ENCODE measurements around the gene IFITM5. TPM values are rescaled to one million over a fixed set of nuclear protein-coding genes. Genes with fewer than 3 reads are reported as not detected.
A peak's percentile ranks its signal among the peaks of the same experiment; 100 is the strongest.

IFITM5 gene
- total and polyA plus RNA-seq, 2 of the 8 experiments (the other 6 are each of a cell fraction or from before 2014, with no cell fraction given): not detected

DNA sequence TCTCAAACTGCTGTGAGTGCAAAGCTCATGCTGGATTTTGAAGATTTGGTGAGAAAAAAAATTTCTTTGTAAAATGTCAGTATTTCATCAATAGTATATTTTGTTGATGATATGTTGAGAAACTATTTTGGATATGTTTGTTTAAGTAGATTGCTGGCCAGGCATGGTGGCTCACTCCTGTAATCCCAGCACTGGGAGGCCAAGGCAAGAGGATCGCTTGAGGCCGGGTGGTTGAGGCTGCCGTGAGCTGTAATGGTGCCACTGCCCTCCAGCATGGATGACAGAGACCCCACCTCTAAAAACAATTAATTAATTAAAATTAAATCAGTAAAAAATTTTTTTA lies 28.2 kb upstream of the IFITM5 start:
- Histone ChIP-seq H3K23ac (ENCODE audit: insufficient read length) (no peak overlapping the region), H3K79me2 (ENCODE audit: control insufficient read depth in 1 of 2, insufficient read depth in 2 of 2, low read length in 2 of 2) (no peaks in the 10 kb centered on the region), H4K20me1 (replicated peaks in 1 of 2; ENCODE audit: control insufficient read depth in 1 of 2, insufficient read depth in 2 of 2, low read length in 2 of 2) (no peaks in the 10 kb centered on the region), H3K36me3 (ENCODE audit: control insufficient read depth in 2 of 4, insufficient read depth in 4 of 4, low read length in 3 of 4) (no peaks in the 10 kb centered on the region), H3K4me1 (replicated peaks in 1 of 4; ENCODE audit: control insufficient read depth in 3 of 4, insufficient read depth in 4 of 4, low read length in 3 of 4) (peaks cover 0 to 14% (median 2%) of the 10 kb centered on the region in 4 experiments; a peak in 4 of 7 replicates), H3K4ac (replicated peaks; ENCODE audit: insufficient read length, low read depth, low read length) (no peak overlapping the region), H3K4me3 (ENCODE audit: extremely low read depth in 1 of 4, insufficient read depth in 2 of 4, low read depth in 3 of 4, low read length in 4 of 4) (no peak overlapping the region), H3K27ac (ENCODE audit: low read depth, low read length) (no peak overlapping the region), H4K8ac (ENCODE audit: extremely low read depth, insufficient read depth, low read length) (no peak overlapping the region), H4K91ac (replicated peaks; ENCODE audit: insufficient read length, low read length) (no peak overlapping the region), H2BK120ac (replicated peaks; ENCODE audit: low read depth, low read length) (no peak overlapping the region), H3K4me2 (ENCODE audit: insufficient read depth in 1 of 2, low read depth in 2 of 2, low read length in 2 of 2) (no peak overlapping the region), H3K9me3 (ENCODE audit: insufficient read depth in 2 of 2, low read depth in 1 of 2, low read length in 1 of 2) (peaks cover 4 to 5% of the 10 kb centered on the region in 2 experiments; a peak in 1 of 4 replicates), H3K79me1 (ENCODE audit: low read depth, low read length) (no peaks in the 10 kb centered on the region), H2AFZ (ENCODE audit: low read length) (no peak overlapping the region), H3K56ac (replicated peaks; ENCODE audit: insufficient read length, low read depth, low read length) (no peak overlapping the region), H4K5ac (ENCODE audit: insufficient read length, low read depth, low read length) (no peak overlapping the region), H3K18ac (ENCODE audit: extremely low read depth, low read length) (0 out of 2 replicates have a peak overlapping the region, but pooled peaks have one; percentile 32), H3K27me3 (replicated peaks in 1 of 4; ENCODE audit: control insufficient read depth in 3 of 4, extremely low read depth in 1 of 4, insufficient read depth in 3 of 4, low read length in 3 of 4) (no peaks in the 10 kb centered on the region), H3K23me2 (ENCODE audit: low read depth, low read length) (no peaks in the 10 kb centered on the region), H2BK12ac (ENCODE audit: low read depth, low read length) (peak overlapping the region; percentile 75; the same call in 1 of the 2 replicates), H3K14ac (ENCODE audit: insufficient read length) (no peak overlapping the region), H3K9ac (replicated peaks in 1 of 4; ENCODE audit: extremely low read depth in 1 of 4, low read depth in 3 of 4, low read length in 3 of 4) (no peak overlapping the region), H2BK15ac (ENCODE audit: low read length) (0 out of 2 replicates have a peak overlapping the region, but pooled peaks have one; percentile 88), H2BK20ac (ENCODE audit: low read length) (no peak overlapping the region), H2AK5ac (ENCODE audit: low read depth, low read length) (no peak overlapping the region), H2BK5ac (ENCODE audit: low read depth, low read length) (no peak overlapping the region)
- DNase-seq (ENCODE audit: low read depth in 1 of 2, low spot score in 2 of 2): no peak
- CTCF ChIA-PET (ENCODE audit: partially characterized antibody): interaction anchor here (1.0 to 2.4 kb wide), 4 partner anchors 11 to 121 kb away, joined by 3 to 6 read pairs (median 4); partner anchors contain the start of gene BET1L
- WGBS, 2 experiments (ENCODE audit: extremely low coverage in 1 of 2, insufficient coverage in 1 of 2, insufficient read length in 1 of 2, insufficient replicate concordance in 2 of 2, low coverage in 1 of 2, low lambda C conversion rate in 2 of 2, missing lambda C conversion rate in 1 of 2): 97% methylated on average over 3 of the region's 3 CpGs; no CpG with 5 or more reads in 1 of the 2 experiments
- POLR2A ChIA-PET (ENCODE audit: partially characterized antibody): interaction anchor here (0.7 to 1.8 kb wide), 7 partner anchors 9 to 27 kb away, joined by 3 to 8 read pairs (median 4); partner anchors contain the start of gene IFITM2
- no peak for TF ChIP-seq NRF1 (IDR thresholded peaks at IDR 0.05; ENCODE audit: low read depth, low read length)
- no peak for TF ChIP-seq RNF2 (IDR thresholded peaks at IDR 0.05; ENCODE audit: borderline replicate concordance, low read depth, low read length, missing control alignments, poor library complexity, severe bottlenecking)
- no peak for TF ChIP-seq CEBPB (IDR thresholded peaks at IDR 0.05; ENCODE audit: low read depth, low read length)
- TF ChIP-seq, protein P1, sequence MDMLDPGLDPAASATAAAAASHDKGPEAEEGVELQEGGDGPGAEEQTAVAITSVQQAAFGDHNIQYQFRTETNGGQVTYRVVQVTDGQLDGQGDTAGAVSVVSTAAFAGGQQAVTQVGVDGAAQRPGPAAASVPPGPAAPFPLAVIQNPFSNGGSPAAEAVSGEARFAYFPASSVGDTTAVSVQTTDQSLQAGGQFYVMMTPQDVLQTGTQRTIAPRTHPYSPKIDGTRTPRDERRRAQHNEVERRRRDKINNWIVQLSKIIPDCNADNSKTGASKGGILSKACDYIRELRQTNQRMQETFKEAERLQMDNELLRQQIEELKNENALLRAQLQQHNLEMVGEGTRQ (IDR thresholded peaks at IDR 0.05; ENCODE audit: low read length): no peak
- TF ChIP-seq, protein P2, sequence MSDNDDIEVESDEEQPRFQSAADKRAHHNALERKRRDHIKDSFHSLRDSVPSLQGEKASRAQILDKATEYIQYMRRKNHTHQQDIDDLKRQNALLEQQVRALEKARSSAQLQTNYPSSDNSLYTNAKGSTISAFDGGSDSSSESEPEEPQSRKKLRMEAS (IDR thresholded peaks at IDR 0.05): no peak
- no peak for TF ChIP-seq MAFK (IDR thresholded peaks at IDR 0.05; ENCODE audit: low read depth, low read length)
- TF ChIP-seq, protein P3, sequence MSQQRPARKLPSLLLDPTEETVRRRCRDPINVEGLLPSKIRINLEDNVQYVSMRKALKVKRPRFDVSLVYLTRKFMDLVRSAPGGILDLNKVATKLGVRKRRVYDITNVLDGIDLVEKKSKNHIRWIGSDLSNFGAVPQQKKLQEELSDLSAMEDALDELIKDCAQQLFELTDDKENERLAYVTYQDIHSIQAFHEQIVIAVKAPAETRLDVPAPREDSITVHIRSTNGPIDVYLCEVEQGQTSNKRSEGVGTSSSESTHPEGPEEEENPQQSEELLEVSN (IDR thresholded peaks at IDR 0.05): no peak
- no peak for TF ChIP-seq SIX5 (IDR thresholded peaks at IDR 0.05; ENCODE audit: low read depth, low read length)
- TF ChIP-seq RXRA (IDR thresholded peaks at IDR 0.05; ENCODE audit: insufficient read depth, low read depth, low read length): no peak
- no peak for TF ChIP-seq SP2 (IDR thresholded peaks at IDR 0.05; ENCODE audit: low read length)
- no peak for TF ChIP-seq HDAC2 (IDR thresholded peaks at IDR 0.05; ENCODE audit: borderline replicate concordance in 1 of 2, low read depth in 2 of 2, low read length in 2 of 2)
- no peak for FAIRE-seq
